ENCODE measurements around the gene UACA. TPM values are rescaled to one million over a fixed set of nuclear protein-coding genes. Genes with fewer than 3 reads are reported as not detected.

Gene UACA
- total and polyA plus RNA-seq, 9 of the 15 experiments (the other 6 are each of a cell fraction or from before 2014, with no cell fraction given), result 0.06 to 0.33 (median 0.15) TPM; not detected in 5

- TF ChIP-seq E4F1 (CRISPR knock-in tag; IDR thresholded peaks at IDR 0.05; ENCODE audit: borderline replicate concordance), result no peak
- no peak for TF ChIP-seq PHTF2 (CRISPR knock-in tag; IDR thresholded peaks at IDR 0.05)
- no peak for TF ChIP-seq CREB5 (CRISPR knock-in tag; IDR thresholded peaks at IDR 0.05)
Measured at GRCh38 chr15:70783610-70784022, 20.3 kb upstream of the UACA start (continued).

GRCh38 chr15:70783041-70783440 lies 19.7 kb upstream of the UACA start:
- POLR2A ChIA-PET, result interaction anchor here (0.7 kb wide), 1 partner anchor 28 kb away, joined by 3 read pairs; no protein-coding TSS in a partner anchor
- in situ Hi-C loops (cut with MboI) (no loop called here), intact Hi-C loops (cut with micrococcal nuclease) (no loop called here)
- 0% methylated on average over 3 of the region's 3 CpGs for WGBS (ENCODE audit: insufficient coverage, low coverage, missing lambda C conversion rate)
- no peaks in the 10 kb centered on the region for H3K9me1 ChIP-seq (ENCODE audit: control insufficient read depth, insufficient read depth, low read length)
- no peak overlapping the region for H3K4me3 ChIP-seq
- ATAC-seq, result no peak
- CTCF ChIA-PET (ENCODE audit: low intra/inter-chr PET ratio), result no interaction called here
- H3K4me1 ChIP-seq (replicated peaks in 1 of 2; ENCODE audit: control insufficient read depth in 2 of 2, insufficient read depth in 2 of 2, low read length in 2 of 2), result no peaks in the 10 kb centered on the region
- DNase-seq (ENCODE audit: extremely low read depth in 1 of 4, low spot score in 3 of 4), result no peak
- no peaks in the 10 kb centered on the region for H4K20me1 ChIP-seq (replicated peaks; ENCODE audit: control insufficient read depth, insufficient read depth, low read length)
- H3K4me2 ChIP-seq (ENCODE audit: insufficient read depth, low read length), result no peak overlapping the region
- H3K79me2 ChIP-seq (ENCODE audit: control insufficient read depth, insufficient read depth, low read length), result no peaks in the 10 kb centered on the region
- no peaks in the 10 kb centered on the region for H3K36me3 ChIP-seq (ENCODE audit: control insufficient read depth, insufficient read depth, low read length)
- H3K9ac ChIP-seq (ENCODE audit: insufficient read depth in 1 of 2, low read depth in 2 of 2, low read length in 2 of 2), result no peak overlapping the region
- H3K27ac ChIP-seq (ENCODE audit: extremely low read depth, low read depth, low read length), result no peak overlapping the region
- TF ChIP-seq PTBP1 (IDR thresholded peaks at IDR 0.05; ENCODE audit: low read depth, low read length) (no peak), ZBED1 (IDR thresholded peaks at IDR 0.05) (no peak), ZNF124 (CRISPR knock-in tag; IDR thresholded peaks at IDR 0.05) (no peak), E4F1 (CRISPR knock-in tag; IDR thresholded peaks at IDR 0.05; ENCODE audit: borderline replicate concordance) (no peak)
- peaks cover 0 to 5% of the 10 kb centered on the region in 2 experiments; a peak in 1 of 5 replicates for H3K27me3 ChIP-seq (ENCODE audit: control insufficient read depth in 2 of 2, insufficient read depth in 2 of 2, low read length in 2 of 2)
- no TSS peak for BruUV-seq (replicated peaks)
- H2AFZ ChIP-seq (ENCODE audit: low read depth, low read length), result no peak overlapping the region
- no peak for FAIRE-seq
- H3K9me3 ChIP-seq (replicated peaks; ENCODE audit: control insufficient read depth, insufficient read depth, low read depth, low read length), result no peaks in the 10 kb centered on the region

Measured in K562 (cell line).